Gastroesophageal sphincter (tissue), 3 donors: Measurements from ENCODE around the gene SF3B2.

Experiments
- POLR2A ChIP-seq, 2 donors: fragments of 450-650 bp; IDR thresholded peaks; one replicate each; pipeline ENCODE4 v1.6.1; 2017; ENCODE audit warnings: antibody characterized with exemption in 2 of 2, mild to moderate bottlenecking in 2 of 2, moderate library complexity in 1 of 2
- POLR2AphosphoS5 ChIP-seq: sonication (generic); formaldehyde crosslinking; IDR thresholded peaks from one replicate; pipeline ENCODE4 v1.6.1; 2017; ENCODE audit warnings: antibody characterized with exemption
- TF ChIP-seq, protein P1 (sequence below), 4 experiments: fragments of 200-600 bp in 2 of 4; fragments of 450-650 bp in 2 of 4; sonication (generic) in 1 of 4; IDR thresholded peaks; one replicate each; pipeline ENCODE4 v1.5.1; 2017 to 2019; ENCODE audit warnings: antibody characterized with exemption in 4 of 4, mild to moderate bottlenecking in 2 of 4, moderate library complexity in 2 of 4

- TF ChIP-seq, protein P1, sequence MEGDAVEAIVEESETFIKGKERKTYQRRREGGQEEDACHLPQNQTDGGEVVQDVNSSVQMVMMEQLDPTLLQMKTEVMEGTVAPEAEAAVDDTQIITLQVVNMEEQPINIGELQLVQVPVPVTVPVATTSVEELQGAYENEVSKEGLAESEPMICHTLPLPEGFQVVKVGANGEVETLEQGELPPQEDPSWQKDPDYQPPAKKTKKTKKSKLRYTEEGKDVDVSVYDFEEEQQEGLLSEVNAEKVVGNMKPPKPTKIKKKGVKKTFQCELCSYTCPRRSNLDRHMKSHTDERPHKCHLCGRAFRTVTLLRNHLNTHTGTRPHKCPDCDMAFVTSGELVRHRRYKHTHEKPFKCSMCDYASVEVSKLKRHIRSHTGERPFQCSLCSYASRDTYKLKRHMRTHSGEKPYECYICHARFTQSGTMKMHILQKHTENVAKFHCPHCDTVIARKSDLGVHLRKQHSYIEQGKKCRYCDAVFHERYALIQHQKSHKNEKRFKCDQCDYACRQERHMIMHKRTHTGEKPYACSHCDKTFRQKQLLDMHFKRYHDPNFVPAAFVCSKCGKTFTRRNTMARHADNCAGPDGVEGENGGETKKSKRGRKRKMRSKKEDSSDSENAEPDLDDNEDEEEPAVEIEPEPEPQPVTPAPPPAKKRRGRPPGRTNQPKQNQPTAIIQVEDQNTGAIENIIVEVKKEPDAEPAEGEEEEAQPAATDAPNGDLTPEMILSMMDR (IDR thresholded peaks at IDR 0.05), result no peak
- no peak for TF ChIP-seq POLR2AphosphoS5
- TF ChIP-seq POLR2A (IDR thresholded peaks at IDR 0.05), result no peak
These were observed 21.5 kb downstream of the SF3B2 start for GRCh38 chr11:66073669-66074068.
